H1 (cell line): ENCODE data around the gene TNFRSF8.

ENCODE experiments used
- ASH2L ChIP-seq: fragments of 200-600, 300-600 bp; sonication (generic); IDR thresholded peaks from one replicate; pipeline ENCODE4 v1.7.1; 2017; ENCODE audit warnings: low read length
- CEBPB ChIP-seq: IDR thresholded peaks from 2 replicates; pipeline ENCODE4 v1.6.1; 2012; ENCODE audit warnings: low read depth, low read length
- CHD2 ChIP-seq: IDR thresholded peaks from 2 replicates; pipeline ENCODE4 v1.6.1; 2012; ENCODE audit warnings: low read length, improper control_type of control experiment
- EGR1 ChIP-seq: IDR thresholded peaks from 2 replicates; pipeline ENCODE4 v1.6.1; 2011; ENCODE audit warnings: low read depth, low read length, borderline replicate concordance
- EP300 ChIP-seq, 2 experiments: IDR thresholded peaks; 1 replicate in 1 of 2; 2 replicates in 1 of 2; pipeline ENCODE4 v1.6.1; 2011 to 2012; ENCODE audit warnings: low read depth in 2 of 2, low read length in 2 of 2, mild to moderate bottlenecking in 2 of 2, borderline replicate concordance in 1 of 2, inconsistent platforms in 1 of 2, moderate library complexity in 1 of 2
- EZH2 ChIP-seq: fragments of 200-600 bp; sonication (generic); IDR thresholded peaks from 2 replicates; pipeline ENCODE4 v1.7.1; 2012; ENCODE audit warnings: low read depth, mild to moderate bottlenecking, moderate library complexity, low read length, inconsistent platforms; ENCODE audit not compliant: severe bottlenecking
- FOSL1 ChIP-seq: IDR thresholded peaks from 2 replicates; pipeline ENCODE4 v1.6.1; 2011; ENCODE audit warnings: mild to moderate bottlenecking, low read depth, low read length, moderate library complexity; ENCODE audit not compliant: insufficient read depth
- POLR2A ChIP-seq, 2 experiments: IDR thresholded peaks; 1 replicate in 1 of 2; 2 replicates in 1 of 2; pipeline ENCODE4 v1.6.1; 2011; ENCODE audit warnings: low read depth in 2 of 2, low read length in 2 of 2, mild to moderate bottlenecking in 2 of 2; ENCODE audit errors: control extremely low read depth in 1 of 2
- POLR2AphosphoS5 ChIP-seq: IDR thresholded peaks from 2 replicates; pipeline ENCODE4 v1.6.1; 2011; ENCODE audit warnings: low read depth, low read length
- TAF1 ChIP-seq: IDR thresholded peaks from 2 replicates; pipeline ENCODE4 v1.6.1; 2011; ENCODE audit warnings: mild to moderate bottlenecking, low read depth, low read length
- TF ChIP-seq, protein P1 (sequence below), 3 experiments: IDR thresholded peaks; 1 replicate in 2 of 3; 2 replicates in 1 of 3; pipeline versions ENCODE4 v1.5.1 to v1.6.1; 2011; ENCODE audit warnings: low read length in 3 of 3, mild to moderate bottlenecking in 3 of 3, inconsistent platforms in 2 of 3, low read depth in 1 of 3, moderate library complexity in 1 of 3; ENCODE audit not compliant: insufficient read depth in 1 of 3; ENCODE audit errors: control extremely low read depth in 1 of 3
- TF ChIP-seq, protein P2 (sequence below): IDR thresholded peaks from 2 replicates; pipeline ENCODE4 v1.6.1; 2012; ENCODE audit warnings: inconsistent platforms

DNA sequence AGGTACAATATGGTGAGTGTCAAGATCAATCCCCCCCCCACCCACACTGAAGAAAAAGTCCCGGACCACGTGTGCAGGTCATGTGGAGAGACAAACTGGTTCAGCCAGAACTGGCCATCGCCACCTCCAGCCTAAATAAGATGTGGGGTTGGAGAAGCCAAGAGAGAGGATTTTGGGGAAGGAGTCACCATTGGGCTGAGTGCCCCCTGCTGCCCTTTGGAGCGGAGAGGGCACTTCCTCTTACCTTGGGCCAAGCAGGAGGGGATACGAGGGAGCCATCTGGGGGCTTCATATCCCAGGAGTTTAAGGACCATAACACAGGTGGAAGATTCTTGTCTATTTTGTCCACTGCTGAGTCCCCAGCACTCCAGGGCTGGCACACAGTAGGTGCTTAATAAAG, 101.1 kb downstream of the TNFRSF8 start:
- TF ChIP-seq, protein P1, sequence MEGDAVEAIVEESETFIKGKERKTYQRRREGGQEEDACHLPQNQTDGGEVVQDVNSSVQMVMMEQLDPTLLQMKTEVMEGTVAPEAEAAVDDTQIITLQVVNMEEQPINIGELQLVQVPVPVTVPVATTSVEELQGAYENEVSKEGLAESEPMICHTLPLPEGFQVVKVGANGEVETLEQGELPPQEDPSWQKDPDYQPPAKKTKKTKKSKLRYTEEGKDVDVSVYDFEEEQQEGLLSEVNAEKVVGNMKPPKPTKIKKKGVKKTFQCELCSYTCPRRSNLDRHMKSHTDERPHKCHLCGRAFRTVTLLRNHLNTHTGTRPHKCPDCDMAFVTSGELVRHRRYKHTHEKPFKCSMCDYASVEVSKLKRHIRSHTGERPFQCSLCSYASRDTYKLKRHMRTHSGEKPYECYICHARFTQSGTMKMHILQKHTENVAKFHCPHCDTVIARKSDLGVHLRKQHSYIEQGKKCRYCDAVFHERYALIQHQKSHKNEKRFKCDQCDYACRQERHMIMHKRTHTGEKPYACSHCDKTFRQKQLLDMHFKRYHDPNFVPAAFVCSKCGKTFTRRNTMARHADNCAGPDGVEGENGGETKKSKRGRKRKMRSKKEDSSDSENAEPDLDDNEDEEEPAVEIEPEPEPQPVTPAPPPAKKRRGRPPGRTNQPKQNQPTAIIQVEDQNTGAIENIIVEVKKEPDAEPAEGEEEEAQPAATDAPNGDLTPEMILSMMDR (IDR thresholded peaks at IDR 0.05; ENCODE audit: control extremely low read depth in 1 of 3, insufficient read depth in 1 of 3, low read depth in 1 of 3, low read length in 3 of 3): no peak
- TF ChIP-seq EGR1 (no peak), TAF1 (no peak), POLR2A (IDR thresholded peaks at IDR 0.05; ENCODE audit: control extremely low read depth in 1 of 2, low read depth in 2 of 2, low read length in 2 of 2) (no peak), CHD2 (no peak), EZH2 (no peak), ASH2L (no peak), CEBPB (no peak), FOSL1 (no peak), EP300 (IDR thresholded peaks at IDR 0.05; ENCODE audit: borderline replicate concordance in 1 of 2, low read depth in 2 of 2, low read length in 2 of 2) (no peak), POLR2AphosphoS5 (no peak)
- TF ChIP-seq, protein P2, sequence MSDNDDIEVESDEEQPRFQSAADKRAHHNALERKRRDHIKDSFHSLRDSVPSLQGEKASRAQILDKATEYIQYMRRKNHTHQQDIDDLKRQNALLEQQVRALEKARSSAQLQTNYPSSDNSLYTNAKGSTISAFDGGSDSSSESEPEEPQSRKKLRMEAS: no peak
